NCI-H2196 (cell line): ENCODE results near the gene YAP1.
A peak's percentile ranks its signal among the peaks of the same experiment; 100 is the strongest.

ENCODE experiments used
- DNase-seq: peaks from one replicate; lab custom pipeline; 2025; ENCODE audit not compliant: unreplicated experiment; lab: John Stamatoyannopoulos, UW

Gene YAP1

DNA sequence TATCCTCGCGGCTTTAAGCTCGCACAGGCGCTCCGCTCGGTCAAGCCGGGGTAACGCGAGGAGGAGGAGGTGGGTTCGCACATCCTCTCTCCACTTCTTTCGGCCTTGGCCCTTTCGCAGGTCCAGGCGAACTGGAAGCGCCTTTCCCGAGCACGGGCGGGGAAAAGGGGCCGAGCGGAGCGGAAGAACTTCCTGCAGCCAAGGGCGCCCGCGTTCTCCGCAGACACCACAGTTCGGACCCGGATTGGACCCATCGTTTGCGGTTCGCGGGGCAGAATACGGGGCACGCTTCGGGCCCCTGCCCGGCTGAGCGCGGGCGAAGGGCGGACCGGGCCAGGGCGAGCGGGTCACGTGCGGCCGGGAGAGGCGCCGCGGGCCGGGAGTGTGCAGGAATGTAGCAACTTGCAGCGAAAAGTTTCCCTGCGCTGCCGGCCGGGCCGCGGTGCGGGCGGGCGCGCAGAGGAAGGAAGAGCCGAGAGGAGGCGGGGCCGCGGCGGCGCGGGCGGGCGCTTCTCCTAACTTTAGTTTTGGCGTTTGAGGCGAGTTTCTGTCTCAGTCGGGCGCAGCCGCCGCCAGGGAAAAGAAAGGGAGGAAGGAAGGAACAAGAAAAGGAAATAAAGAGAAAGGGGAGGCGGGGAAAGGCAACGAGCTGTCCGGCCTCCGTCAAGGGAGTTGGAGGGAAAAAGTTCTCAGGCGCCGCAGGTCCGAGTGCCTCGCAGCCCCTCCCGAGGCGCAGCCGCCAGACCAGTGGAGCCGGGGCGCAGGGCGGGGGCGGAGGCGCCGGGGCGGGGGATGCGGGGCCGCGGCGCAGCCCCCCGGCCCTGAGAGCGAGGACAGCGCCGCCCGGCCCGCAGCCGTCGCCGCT, at the start of gene YAP1:
YAP1 (plus strand) TSS at position 552 of the 865 bp plus-strand sequence. CDS start 402 bp downstream, outside the sequence.
- DNase-seq, result peak; percentile 9

DNA sequence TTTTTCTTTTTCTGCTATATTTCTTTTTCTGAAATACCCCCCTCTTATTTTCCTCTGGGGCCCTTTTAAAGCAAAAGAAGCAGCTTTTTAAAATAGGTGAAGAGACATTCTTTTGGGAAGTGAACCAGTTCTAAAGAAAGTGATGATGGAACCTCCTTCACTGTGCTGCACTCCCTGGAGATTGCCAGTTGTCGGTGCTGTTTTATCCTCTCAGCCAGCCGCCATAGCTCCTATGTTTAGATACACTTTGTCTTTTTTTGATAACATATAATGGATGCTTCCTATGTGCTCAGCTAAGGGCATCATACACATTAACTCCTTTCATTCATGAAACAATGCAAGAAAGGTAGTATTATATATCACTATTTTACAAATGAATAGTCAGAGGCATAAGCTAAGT, 49.0 kb upstream of the YAP1 start:
- DNase-seq, result no peak

DNA sequence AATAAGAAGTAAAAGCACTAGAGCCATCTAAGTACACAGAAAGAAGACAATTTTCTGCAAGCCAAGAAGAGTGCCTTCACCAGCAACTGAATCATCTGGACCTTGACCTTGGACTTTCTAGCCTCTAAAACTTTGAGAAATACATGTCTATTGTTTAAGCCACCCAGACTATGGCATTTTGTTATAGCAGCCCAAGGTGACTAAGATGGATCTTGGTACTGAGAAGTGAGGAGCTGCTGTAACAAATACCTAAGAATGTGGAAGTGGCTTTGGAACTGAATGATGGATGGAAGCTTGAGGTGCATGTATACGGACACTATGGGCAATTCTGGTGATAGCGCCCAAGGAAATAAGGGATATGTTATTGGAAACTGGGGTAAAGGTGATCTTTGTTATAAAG, 48.1 kb upstream of the YAP1 start:
- DNase-seq, result no peak

DNA sequence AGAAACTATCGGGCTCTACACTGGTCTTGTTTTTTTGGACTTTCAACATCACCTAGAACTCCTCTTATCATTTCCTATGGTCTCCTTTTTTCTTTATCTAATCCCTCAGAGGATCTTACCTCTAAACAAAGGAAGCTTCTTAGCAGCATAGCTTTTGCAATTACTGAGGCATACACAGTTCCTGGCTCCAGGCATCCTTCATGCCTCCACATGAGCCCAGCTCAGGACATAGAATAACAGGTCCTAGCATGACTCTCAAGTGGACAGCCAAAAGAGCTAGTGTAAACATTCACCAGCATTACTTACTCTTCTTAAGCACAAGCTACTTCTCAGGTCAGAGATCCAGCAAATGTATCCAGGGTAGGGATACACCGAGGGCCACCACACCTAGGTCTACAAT, 45.9 kb upstream of the YAP1 start:
- no peak for DNase-seq

DNA sequence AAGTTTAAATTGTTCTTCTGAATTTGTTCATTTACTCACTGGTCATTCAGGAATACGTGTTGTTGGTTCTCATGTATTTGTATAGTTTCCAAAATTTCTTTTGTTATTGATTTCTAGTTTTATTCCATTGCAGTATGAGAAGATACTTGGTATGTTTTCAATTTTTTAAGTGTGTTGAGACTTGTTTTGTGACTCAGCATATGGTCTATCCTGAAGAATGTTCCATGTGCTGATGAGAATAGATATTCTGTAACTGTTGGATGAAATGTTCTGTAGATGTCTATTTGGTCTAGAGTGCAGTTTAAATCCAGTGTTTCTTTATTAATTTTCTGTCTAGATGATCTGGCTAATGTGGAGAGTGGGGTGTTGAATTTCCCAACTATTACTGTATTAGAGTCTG, 39.5 kb upstream of the YAP1 start:
- DNase-seq, result no peak

DNA sequence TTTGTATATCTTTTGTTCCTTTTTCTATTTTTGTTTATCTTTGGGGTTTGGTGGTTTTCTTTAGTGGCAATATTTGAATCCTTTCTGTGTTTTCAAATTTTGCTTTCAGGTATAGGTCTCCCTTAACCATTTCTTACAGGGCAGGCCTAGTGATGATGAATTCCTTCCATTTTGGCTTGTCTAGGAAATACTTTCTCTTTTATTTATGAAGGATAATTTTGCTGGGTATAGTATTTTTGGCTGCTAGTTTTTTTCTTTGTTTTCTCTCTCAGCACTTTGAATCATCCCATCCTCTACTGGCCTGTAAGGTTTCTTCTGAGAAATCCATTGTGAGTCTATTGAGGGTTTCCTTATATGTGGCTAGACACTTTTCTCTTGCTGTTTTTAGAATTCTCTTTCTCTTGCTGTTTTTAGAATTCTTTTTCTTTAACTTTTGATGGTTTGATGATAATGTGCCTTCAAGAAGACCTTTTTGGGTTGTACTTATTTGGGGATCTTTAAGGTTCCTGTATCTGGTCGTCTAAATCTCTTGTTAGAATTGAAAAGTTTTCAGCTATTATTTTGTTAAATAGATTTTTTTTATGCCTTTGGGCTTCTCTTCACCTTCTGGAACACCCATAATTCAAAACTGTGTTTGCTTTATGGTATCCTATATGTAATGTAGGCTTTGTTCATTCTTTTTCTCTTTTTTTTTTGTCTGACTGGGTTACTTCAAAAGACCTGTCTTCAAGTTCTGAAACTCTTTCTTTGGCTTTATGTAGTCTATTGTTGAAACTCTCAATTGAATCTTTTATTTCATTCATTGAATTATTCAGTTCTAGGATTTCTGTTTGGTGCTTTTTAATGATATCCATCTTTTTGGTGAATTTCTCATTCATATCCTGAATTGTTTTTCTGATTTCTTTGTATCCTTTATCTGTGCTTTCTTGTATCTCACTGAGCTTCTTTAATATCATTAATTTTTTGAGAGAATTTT, 38.5 kb upstream of the YAP1 start:
- DNase-seq, result no peak

DNA sequence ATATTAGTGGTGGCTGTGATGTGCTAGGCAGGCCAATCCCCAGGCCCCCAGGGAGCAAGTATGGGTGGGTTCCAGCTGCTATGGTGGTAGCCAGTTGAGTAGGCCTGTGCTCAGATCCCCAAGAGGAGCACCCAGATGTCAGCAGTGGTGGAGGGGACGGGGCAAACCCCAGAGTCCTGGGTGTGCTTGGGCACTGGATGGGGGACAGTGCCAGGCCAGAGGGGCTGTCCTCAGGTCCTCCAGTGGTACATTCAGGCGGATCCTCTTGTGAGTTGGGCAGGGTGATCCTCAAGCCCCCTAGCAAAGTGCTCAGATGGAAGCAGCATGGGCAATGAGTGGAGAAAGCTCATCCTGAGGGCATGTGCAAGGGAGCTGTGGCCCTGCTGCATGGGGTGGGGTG, 37.0 kb upstream of the YAP1 start:
- DNase-seq, result no peak

DNA sequence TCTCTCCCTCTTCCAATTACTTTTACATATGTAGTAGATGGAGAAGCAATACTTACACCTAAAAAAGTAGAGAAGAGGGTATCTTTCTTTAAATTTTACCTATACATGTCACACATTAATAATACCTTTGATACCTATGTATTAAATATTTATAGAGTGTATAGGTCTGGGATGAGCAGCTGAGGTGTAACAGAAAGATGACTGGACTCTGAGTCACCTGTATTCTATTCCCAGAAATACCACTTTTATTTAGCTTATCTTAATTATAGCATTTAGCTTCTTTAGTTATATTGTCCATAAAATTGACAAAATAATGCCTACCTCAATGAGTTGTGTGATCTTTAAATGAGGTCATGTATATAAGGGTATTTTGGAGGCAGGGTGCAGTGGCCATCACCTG, 30.6 kb upstream of the YAP1 start:
- DNase-seq, result no peak

DNA sequence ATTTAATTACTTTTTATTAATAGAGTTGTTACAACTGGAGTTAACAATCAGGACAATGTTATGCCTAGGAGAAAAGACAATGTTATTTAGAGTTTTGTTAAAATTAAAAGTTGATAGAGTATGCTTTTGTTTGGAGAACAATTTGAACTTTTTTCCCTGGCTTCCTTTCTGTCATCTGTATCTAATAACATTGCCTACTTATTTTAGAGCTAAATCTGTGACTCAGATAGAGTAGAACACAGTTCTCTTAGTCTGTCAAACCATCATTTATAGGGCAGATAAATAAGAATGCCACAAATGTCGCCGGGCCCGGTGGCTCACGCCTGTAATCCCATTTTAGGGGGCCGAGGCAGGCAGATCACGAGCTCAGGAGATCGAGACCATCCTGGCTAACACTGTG, 28.9 kb upstream of the YAP1 start:
- no peak for DNase-seq

DNA sequence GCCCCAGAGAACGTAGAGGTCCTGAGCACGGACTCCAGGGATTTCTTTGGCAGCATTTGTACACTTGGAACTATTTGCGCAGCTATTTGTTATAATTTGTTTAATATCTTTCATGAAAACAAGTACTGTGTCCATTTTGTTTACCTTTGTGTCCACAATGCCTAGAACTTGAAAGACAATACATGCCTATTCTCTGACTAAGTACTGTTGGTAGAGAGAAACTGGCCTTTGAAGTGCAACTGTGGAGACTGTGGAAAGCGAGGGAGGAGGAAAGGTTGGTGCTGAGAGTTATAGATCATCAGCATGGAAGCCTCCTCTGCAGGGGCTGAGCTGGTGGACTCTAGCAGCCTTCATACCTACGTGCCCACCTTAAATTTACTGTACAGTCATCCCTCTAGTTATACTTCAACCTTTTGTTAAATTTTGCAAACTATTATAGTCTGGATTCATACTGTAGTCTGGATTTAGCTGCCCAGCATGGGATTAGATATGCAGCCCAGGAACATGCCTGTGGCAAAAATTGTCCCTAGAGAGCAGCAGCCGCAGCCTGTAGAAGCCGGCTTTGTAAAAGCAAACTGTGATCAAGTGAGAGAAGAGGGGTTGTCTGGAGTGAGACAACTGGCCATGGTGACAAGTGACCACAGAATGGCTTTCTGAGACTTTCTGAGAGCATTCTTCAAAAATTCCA, 24.2 kb upstream of the YAP1 start:
- no peak for DNase-seq

DNA sequence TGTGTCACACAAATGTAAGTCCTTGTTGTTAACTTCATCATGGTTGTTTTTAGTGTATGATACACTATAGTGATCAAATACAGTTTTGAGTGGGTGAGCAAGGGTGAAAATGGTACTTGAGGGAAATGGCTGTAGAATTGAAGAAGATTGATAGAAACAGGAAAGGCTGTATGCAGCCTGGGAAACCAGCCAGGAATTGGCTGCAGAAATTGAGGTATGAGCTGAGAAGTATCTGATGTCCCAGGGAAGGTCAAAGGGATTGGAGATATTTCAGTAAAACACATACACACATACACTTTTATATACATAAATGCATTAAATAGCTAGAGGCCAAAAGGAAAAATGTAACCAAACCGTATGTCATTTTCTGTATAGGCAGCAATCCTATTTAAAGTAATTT, 13.1 kb upstream of the YAP1 start:
- DNase-seq, result no peak

DNA sequence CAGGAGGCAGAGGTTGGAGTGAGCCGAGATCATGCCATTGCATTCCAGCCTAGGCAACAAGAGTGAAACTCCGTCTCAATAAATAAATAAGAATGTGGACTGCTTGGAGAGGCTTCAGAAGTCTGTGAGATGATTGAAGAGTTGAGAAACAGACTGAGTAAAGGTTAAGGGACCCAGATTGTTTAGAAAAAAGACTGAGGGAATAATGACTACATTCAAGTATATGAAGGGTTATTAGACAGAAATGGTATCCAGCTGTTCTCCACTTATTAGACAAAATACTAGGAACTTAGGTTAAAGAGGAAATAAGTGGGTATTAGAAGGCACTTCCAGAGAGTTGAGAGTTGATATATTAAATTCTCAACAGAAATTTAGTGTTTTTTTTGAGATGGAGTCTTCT, 10.5 kb upstream of the YAP1 start:
- no peak for DNase-seq

DNA sequence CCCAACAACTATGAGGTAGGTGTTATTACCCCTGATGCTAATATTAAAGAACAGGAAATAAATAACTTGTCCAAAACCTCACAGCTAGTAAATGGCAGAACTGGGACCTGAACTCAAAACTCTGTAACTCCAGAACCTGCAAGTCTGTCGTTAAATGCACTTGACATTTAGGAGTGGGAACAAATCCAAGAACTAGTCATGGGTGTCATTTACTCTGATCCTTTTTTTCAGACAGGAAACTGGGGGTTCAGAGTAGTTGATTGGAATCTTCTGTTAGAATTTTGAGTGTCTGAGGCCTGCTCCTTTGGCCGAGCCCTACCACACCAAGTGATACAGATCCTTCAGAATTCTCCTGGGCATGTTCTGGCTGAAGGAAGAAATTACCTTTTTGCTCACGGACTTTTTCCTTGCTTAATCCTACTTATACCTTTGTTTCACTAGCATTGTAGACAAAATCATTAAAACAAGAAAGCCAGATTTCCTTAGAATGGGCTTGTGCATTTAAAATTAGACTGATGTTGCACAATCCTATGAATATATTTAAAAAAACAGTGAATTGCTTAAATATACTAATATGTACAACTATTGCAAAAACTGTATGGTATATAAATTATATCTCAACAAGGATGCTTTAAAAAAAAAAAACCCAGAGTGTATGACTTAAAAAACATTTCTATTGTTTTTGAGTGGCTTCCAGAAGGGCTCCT, 1.4 kb upstream of the YAP1 start:
- DNase-seq, result no peak

DNA sequence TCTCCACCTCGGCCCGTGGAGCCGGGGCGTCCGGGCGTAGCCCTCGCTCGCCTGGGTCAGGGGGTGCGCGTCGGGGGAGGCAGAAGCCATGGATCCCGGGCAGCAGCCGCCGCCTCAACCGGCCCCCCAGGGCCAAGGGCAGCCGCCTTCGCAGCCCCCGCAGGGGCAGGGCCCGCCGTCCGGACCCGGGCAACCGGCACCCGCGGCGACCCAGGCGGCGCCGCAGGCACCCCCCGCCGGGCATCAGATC, 439 bp downstream of the YAP1 start:
- no peak for DNase-seq

DNA sequence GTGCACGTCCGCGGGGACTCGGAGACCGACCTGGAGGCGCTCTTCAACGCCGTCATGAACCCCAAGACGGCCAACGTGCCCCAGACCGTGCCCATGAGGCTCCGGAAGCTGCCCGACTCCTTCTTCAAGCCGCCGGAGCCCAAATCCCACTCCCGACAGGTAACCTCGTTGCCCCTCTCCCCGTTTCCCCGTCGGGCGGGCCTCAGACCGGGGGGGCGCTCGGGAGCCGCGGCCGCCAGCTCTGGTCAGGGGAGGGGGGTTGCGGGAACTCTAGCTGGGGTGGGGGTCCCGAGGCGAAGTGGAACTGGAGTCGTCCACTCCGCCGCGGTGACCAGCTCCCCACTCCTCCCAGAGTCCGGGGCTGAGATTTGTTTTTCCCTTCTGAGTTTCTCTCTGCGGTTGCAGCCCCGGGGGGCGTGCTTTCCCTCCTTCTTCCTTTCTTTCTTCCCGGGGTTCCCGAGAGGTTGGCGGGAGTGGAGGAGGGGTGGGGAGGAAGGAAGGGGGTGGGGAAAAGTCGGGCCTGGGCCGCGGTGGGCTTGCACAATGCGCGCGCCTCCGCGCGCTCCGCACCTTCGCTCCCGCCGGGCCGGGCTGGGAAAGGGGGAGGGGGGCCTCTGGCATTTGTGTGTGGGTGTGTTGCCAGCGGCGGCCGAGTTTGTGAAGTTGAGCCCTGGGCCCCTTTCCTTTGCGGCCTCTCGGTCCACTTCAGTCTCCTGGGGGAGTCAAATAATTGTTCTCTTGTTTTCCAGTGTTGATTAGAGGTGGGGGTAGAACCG, 952 bp downstream of the YAP1 start:
- no peak for DNase-seq

DNA sequence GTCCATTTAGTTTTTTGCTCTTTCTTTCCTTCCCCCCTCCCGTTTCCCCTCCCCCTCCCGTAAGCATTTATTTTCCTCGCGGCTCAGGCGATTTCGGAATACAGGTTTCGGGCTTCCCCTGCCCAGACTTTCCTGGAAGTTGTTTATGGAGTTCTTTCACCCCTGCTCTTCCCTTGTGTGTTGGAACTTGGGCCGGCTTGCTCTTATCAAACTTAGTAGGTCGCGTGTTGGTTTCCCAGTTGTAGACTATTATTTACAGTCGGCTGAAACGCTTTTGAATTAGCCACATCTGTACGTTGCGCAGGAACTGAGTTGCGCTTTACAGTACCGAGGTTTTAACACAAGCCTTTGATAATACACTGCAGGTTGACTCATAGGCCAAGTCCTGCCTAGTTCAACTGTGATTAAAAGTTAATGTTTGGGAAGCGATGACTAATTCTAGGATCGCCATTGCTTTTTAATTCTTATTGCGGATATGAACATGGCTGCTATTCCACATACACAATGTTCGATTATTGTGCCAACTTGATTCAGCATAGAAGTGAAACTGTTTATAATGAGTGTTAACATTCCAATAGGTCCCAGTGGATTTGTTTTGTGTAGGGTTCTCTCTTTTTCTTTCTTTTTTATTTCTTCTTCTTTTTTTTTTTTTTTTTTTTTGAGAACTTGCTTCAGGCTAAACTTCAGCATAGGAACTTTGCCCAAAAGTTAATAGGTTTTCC, 1.7 kb downstream of the YAP1 start:
- no peak for DNase-seq

DNA sequence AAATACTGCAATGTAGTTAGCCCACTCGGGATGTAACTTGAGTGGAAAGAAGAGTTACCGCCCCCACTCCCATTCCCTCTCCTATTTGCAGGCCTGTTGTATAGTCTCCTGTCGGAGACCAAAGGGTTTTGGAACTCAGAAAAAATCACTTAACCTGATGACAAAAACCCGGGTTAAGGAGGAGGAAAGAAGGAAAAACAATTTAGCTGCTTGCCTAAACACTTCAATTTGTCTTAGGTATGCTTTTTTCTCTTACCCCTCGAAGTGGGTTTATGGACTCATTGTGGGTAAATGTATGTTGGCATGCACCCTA, 2.2 kb downstream of the YAP1 start:
- no peak for DNase-seq

DNA sequence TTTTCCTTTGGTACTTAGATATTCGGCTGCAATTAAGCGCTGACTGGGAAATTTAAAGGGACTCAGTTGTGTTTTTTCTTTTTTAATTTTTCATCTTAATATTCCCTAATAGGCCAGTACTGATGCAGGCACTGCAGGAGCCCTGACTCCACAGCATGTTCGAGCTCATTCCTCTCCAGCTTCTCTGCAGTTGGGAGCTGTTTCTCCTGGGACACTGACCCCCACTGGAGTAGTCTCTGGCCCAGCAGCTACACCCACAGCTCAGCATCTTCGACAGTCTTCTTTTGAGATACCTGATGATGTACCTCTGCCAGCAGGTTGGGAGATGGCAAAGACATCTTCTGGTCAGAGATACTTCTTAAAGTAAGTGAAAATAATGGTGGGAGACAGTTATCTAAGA, 3.8 kb downstream of the YAP1 start:
- DNase-seq, result no peak

DNA sequence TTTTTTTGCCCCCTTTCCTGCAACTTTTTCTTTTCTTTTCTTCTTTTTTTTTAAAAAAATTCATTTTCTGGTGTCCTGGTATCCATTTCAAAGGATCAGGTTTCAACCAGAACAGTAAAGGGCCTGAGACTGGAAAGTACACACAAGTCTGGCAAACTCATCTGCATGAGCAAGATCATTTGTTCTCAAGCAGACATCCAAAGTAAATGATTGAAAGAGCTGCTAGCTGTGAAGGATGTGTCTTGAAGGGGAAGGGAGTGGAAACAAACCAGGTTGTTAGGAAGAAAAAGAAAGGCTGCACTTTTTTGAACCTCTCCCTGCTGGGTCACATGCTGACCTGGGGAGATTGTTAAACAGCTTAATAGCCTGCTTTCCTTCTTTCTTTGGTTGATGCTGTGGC, 5.3 kb downstream of the YAP1 start:
- no peak for DNase-seq
